Thoracic aorta (tissue), 2 donors: Measurements from ENCODE around the gene RPL22. TPM values are rescaled to one million over a fixed set of nuclear protein-coding genes. Genes with fewer than 3 reads are reported as not detected.

Source experiments
- ATAC-seq: fragments of 150-250 bp; one replicate; pipeline ENCODE4 v1.8.0; 2017; ENCODE audit warnings: low read depth; ENCODE audit not compliant: insufficient number of reproducible peaks, low FRiP score
- DNase-seq: peaks from one replicate; pipeline ENCODE4 v3.0.0-alpha.2; 2020; ENCODE audit warnings: low spot score
- H3K27ac ChIP-seq, 2 donors: fragments of 200-600 bp; sonication (generic); 1 replicate in 1 of 2; 2 replicates in 1 of 2; pipeline ENCODE4 v1.5.1; 2016; ENCODE audit warnings: mild to moderate bottlenecking in 2 of 2, moderate library complexity in 2 of 2
- H3K27me3 ChIP-seq: fragments of 200-600 bp; sonication (generic); replicated peaks from 2 replicates; pipeline ENCODE4 v1.6.0; 2016; ENCODE audit warnings: mild to moderate bottlenecking; ENCODE audit not compliant: insufficient read depth
- H3K36me3 ChIP-seq: fragments of 200-600 bp; sonication (generic); one replicate; pipeline ENCODE4 v1.5.1; 2016
- H3K4me1 ChIP-seq, 2 donors: fragments of 200-600 bp; sonication (generic); 1 replicate in 1 of 2; 2 replicates in 1 of 2; pipeline versions ENCODE4 v1.5.1 to v1.6.0; 2016; ENCODE audit warnings: low read depth in 2 of 2, mild to moderate bottlenecking in 1 of 2; ENCODE audit not compliant: control insufficient read depth in 1 of 2
- H3K4me3 ChIP-seq: fragments of 200-600 bp; sonication (generic); 2 replicates; pipeline ENCODE4 v1.5.1; 2016; ENCODE audit warnings: mild to moderate bottlenecking
- H3K9me3 ChIP-seq: fragments of 200-600 bp; sonication (generic); 2 replicates; pipeline ENCODE4 v1.5.1; 2016
- total RNA-seq, 2 donors: library from RNA; depleted of rRNA; stranded (reverse); fragments of >200 nt; gene quantifications; one replicate each; pipeline versions ENCODE4 v1.1.0 to v1.2.3, GENCODE V29; 2016
- TF ChIP-seq, protein P1 (sequence below): fragments of 200-600 bp; sonication (generic); IDR thresholded peaks from one replicate; pipeline ENCODE4 v1.5.1; 2019; ENCODE audit warnings: antibody characterized with exemption

Gene RPL22
- total RNA-seq, 2 donors from 2014 or later, result 80.4 to 130 TPM

DNA sequence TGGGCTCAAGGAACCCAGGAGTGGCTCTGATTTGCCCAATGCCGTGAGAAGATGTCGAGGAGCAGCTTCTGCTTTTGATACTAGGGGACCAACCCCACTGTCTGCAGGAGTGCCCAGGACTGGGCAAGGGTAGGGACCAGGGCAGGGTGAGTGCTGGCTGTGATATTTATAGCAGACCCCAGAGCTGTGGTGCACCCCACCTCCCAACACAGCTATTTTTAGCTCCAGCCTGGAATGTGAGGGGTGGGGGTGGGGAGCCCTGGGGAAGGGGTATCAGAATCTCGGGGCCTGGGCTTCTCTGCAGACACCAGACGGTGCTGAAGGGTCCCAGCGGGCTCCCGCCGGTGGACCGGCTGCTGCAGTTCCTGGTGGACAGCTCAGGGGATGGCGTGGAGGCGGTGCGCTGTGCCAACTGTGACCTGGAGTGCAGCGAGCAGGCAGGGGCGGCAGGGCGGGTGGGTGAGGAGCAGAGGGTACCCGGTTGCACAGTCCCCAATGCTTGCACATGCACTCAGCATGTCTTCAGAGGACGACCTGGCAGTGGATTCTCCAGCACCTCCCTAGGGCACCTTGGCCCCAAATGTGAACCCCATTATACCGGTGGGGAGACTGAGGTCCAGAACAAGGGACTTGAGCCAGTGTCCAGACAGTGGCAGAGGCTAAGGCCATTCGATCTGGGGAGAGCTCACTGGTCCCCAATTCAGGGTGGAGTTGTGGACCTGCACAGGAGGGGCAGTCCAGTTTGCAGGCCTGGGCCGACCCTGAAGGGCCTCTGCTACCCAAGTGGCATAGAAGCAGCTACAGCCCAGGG is 7.9 kb upstream of the RPL22 start:
- DNase-seq (no peak), ATAC-seq (no peak)
- Histone ChIP-seq H3K36me3 (no peaks in the 10 kb centered on the region), H3K27me3 (no peaks in the 10 kb centered on the region), H3K9me3 (no peaks in the 10 kb centered on the region), H3K4me1 (peaks cover 8 to 17% of the 10 kb centered on the region in 2 donors), H3K27ac (no peak overlapping the region), H3K4me3 (peak overlapping the region; percentile 93)
- TF ChIP-seq, protein P1, sequence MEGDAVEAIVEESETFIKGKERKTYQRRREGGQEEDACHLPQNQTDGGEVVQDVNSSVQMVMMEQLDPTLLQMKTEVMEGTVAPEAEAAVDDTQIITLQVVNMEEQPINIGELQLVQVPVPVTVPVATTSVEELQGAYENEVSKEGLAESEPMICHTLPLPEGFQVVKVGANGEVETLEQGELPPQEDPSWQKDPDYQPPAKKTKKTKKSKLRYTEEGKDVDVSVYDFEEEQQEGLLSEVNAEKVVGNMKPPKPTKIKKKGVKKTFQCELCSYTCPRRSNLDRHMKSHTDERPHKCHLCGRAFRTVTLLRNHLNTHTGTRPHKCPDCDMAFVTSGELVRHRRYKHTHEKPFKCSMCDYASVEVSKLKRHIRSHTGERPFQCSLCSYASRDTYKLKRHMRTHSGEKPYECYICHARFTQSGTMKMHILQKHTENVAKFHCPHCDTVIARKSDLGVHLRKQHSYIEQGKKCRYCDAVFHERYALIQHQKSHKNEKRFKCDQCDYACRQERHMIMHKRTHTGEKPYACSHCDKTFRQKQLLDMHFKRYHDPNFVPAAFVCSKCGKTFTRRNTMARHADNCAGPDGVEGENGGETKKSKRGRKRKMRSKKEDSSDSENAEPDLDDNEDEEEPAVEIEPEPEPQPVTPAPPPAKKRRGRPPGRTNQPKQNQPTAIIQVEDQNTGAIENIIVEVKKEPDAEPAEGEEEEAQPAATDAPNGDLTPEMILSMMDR, result no peak

DNA sequence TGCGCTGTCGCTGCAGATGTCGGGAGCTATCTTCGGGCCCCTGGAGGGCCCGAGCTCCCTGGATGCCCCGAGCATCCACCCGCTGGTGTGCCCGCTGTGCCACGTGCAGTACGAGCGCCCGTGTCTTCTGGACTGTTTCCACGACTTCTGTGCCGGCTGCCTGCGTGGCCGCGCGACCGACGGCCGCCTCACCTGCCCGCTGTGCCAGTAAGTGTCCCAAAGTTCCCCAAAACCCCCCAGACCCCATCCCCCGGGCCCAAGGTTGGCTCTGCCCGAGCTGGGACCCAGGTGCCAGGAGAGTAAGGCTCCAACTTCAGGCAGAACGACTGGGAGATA is 7.1 kb upstream of the RPL22 start:
- Histone ChIP-seq H3K9me3 (no peaks in the 10 kb centered on the region), H3K4me1 (peaks cover 8 to 17% of the 10 kb centered on the region in 2 donors), H3K27me3 (no peaks in the 10 kb centered on the region), H3K27ac (peak overlapping the region; percentile 71 to 85), H3K36me3 (no peaks in the 10 kb centered on the region), H3K4me3 (peak overlapping the region; percentile 93)
- DNase-seq (no peak), ATAC-seq (no peak)
- TF ChIP-seq, protein P1, result no peak

DNA sequence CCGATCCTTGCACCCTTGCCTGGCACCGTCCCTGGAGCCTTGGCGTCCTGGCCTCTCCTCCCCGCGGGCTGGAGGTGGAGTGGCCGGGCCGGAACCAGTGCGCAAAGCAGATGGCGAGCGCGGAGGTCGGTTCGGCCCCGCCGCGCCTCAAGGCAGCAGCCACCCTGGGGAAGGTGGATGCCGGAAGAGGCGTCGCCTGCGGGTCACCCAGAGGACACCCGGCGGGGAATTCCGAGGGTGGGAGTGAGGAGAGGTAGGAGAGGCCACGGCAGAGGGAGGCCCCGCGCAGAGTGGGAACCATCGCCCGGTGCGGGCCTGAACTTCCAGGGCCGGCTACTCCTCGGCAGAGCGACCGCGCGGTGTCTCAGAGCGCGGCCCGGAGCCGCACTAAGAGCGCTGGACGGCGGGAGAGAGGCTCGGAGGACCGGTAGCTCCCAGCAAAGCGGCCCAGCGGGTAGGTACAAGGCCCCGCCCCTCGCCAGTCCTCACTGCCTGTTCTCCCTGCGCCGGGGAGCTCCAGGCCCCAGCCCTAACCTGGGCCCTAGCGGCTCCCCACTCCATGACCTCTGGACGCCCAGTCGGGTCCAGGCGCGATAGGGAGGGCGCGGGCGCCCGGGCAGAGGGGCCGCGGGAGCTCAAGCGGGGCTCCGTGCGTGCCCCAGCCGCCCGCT is 6.6 kb upstream of the RPL22 start, which contains the start of gene RNF207:
Gene RNF207 (plus strand): TSS at position 271 of the 671 bp plus-strand sequence. CDS start 417 bp downstream, outside the sequence.
- peak within 1 kb of the TSS; percentile 71 to 85 for H3K27ac ChIP-seq
- peaks cover 8 to 17% of the 10 kb centered on the region in 2 donors for H3K4me1 ChIP-seq
- H3K9me3 ChIP-seq, result no peaks in the 10 kb centered on the region
- DNase-seq, result no peak
- H3K4me3 ChIP-seq, result peak within 1 kb of the TSS; percentile 93
- no peaks in the 10 kb centered on the region for H3K36me3 ChIP-seq
- no peaks in the 10 kb centered on the region for H3K27me3 ChIP-seq
- ATAC-seq, result peak; percentile 11
- TF ChIP-seq, protein P1, result no peak

DNA sequence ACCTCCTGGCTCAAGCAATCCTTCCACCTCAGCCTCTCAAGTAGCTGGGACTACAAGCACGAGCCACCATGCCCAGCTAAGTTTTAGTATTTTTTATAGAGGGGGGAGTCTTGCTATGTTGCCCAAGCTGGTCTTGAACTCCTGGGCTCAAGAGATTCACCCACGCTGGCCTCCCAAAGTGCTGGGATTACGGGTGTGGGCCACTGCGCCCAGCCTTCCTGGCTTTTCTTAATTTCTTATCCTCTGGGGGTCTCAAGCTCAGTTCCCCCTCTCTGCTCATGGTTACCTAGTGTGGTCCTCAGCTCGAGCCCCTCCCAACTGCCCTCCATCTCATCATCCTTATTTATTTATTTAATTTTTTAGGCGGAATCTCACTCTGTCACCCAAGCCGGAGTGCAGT is 2.9 kb upstream of the RPL22 start:
- H3K4me1 ChIP-seq, result peaks cover 22 to 40% of the 10 kb centered on the region in 2 donors
- no peaks in the 10 kb centered on the region for H3K36me3 ChIP-seq
- DNase-seq (no peak), ATAC-seq (no peak)
- TF ChIP-seq, protein P1, result no peak
- no peaks in the 10 kb centered on the region for H3K27me3 ChIP-seq
- H3K4me3 ChIP-seq, result no peak overlapping the region
- no peaks in the 10 kb centered on the region for H3K9me3 ChIP-seq
- H3K27ac ChIP-seq, result no peak overlapping the region

DNA sequence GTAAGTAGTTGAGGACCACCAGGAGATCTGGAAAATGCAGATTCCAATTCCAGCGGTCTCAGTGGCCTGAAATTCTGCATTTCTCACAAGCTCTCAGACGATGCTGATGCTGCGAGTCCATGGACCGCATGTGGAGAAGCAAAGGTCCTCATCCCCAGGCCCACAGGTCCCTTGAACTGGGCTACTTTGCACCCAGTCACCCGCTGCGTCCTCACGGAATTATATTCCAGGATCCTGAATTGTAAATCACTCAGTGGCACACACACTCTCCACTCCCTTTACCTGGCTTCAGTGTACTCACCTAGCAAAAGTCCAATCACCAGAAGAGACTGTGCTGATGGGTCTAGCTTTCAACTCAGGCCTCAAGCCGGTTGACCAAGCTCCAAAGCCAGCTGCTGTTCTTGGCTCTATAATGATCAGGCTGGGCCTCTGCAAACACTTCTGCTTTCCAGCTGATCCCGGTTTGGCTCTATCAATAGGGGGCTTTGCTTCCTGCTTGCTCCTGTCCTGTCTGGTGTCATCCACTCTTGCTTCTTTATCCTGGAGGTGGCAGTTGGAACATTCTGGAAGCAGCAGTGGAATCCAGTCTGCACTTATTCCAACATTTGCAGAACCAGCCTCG is 904 bp upstream of the RPL22 start:
- peaks cover 2% of the 10 kb centered on the region for H3K36me3 ChIP-seq
- peaks cover 14 to 34% of the 10 kb centered on the region in 2 donors for H3K4me1 ChIP-seq
- H3K27me3 ChIP-seq, result no peaks in the 10 kb centered on the region
- no peaks in the 10 kb centered on the region for H3K9me3 ChIP-seq
- peak overlapping the region; percentile 86 for H3K4me3 ChIP-seq
- H3K27ac ChIP-seq, result peak overlapping the region; percentile 80 to 85
- TF ChIP-seq, protein P1, result no peak
- DNase-seq, result no peak
- ATAC-seq, result no peak
